Measurements from ENCODE around the gene DNAJC6.

DNA sequence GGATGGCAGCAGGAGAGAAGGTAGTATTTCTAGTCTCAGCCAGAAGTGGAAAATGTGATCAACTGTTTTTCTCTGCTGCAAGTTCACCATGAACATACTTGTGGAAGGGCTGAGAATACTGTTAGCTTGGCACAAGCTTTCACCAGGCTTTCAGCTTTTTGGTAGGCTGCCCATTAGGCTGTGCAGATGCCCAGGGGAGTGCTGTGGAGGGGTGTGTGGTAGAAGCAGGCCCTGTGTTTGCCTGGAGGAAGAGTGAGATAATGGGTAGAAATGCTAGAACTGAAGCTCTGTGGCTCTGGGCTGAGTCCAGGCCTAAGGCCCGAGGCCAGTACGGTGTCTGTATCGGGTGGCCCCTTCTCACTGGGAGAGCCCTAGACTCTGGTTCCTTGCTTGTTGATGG is 9.8 kb downstream of the DNAJC6 start:
- TF ChIP-seq, protein P1, sequence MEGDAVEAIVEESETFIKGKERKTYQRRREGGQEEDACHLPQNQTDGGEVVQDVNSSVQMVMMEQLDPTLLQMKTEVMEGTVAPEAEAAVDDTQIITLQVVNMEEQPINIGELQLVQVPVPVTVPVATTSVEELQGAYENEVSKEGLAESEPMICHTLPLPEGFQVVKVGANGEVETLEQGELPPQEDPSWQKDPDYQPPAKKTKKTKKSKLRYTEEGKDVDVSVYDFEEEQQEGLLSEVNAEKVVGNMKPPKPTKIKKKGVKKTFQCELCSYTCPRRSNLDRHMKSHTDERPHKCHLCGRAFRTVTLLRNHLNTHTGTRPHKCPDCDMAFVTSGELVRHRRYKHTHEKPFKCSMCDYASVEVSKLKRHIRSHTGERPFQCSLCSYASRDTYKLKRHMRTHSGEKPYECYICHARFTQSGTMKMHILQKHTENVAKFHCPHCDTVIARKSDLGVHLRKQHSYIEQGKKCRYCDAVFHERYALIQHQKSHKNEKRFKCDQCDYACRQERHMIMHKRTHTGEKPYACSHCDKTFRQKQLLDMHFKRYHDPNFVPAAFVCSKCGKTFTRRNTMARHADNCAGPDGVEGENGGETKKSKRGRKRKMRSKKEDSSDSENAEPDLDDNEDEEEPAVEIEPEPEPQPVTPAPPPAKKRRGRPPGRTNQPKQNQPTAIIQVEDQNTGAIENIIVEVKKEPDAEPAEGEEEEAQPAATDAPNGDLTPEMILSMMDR (IDR thresholded peaks at IDR 0.05): no peak
- no peak for TF ChIP-seq POLR2A (IDR thresholded peaks at IDR 0.05)

Measured in thyroid gland (tissue), 4 donors.